Left hindlimb (tissue), 1 donor: Measurements from ENCODE around the gene UPF3A.

Experiments used
- DNase-seq: peaks from one replicate; pipeline ENCODE4 v3.0.0-alpha.2; 2018

UPF3A gene

DNA sequence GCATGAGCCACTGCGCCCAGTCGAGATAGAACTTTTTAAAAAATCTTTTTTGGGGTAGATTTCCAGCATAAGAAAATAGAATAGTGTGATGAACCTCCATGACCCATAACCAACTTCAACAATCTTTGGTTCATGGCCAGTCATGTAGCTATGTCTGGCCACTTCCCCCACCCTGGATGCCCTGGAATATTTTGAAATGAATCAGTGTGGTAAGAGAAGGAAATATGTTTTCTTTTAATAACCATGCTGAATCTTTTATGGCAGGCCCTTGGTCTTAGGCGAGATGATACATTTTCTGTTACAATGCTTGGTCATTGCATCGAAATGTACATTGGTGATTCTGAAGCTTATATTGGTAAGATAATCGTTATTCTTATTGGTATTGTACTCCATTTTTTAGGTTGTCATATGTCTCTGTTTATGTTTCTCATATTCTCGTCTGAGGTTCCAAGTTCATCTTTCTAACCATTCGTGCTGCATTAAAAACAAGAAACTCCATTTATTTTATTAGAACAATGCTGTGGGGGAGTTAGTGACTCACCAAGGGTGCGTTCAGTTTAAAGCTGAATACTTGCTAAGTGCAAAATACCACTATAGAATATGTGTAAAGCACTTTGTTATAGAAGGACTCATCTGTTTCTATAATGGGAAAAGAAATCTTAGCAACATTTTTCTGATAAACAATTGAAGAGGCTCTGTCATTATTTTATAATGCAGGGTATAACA, 16.4 kb upstream of the UPF3A start:
- no peak for DNase-seq

GRCh38 chr13:114266241-114266640, 15.2 kb upstream of the UPF3A start:
- DNase-seq: no peak

- no peak for DNase-seq
Measured at GRCh38 chr13:114268344-114269280, 12.8 kb upstream of the UPF3A start.

- no peak for DNase-seq
Measured at GRCh38 chr13:114269281-114269770, 12.1 kb upstream of the UPF3A start.

- DNase-seq: no peak
Measured at GRCh38 chr13:114272977-114273376, 8.4 kb upstream of the UPF3A start.

DNA sequence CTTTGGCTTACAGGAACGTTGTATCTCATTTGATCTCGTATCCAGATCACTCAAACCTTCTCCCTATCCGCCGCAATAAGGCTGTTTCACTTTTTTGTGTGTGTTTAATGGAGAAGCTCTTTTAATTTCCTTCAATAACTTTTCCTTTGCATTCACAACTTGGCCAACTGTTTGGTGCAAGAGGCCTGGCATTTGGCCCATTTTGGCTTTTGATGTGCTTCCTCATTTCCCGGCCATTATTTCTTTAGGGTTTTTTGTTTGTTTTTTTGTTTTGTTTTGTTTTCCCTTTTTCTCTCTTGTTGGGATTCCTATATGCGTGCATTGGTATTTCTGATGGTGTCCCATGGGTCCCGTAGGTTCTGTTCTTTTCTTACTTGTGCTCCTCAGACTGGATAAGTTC, 6.1 kb upstream of the UPF3A start:
- no peak for DNase-seq

DNA sequence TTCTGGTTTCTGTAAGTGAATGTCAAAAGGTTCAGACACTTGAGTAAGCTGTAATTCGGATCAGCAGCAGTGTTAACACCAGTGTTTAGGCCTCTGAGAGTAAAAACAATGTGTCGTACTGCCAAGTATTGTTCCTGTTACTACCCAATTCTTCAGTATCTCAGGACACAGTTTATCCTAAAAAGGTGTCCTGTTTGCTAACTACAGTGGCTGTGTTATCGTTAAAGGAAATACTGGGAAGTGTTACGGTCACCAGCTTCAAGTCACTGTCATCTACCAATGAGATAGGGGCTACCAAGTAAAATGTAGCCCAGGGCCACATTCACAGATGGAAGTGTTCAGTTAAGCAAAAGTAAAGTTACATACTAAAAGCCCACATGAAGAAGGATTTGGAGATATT, 2.3 kb upstream of the UPF3A start:
- no peak for DNase-seq

- DNase-seq: no peak
Measured at GRCh38 chr13:114279758-114280355, 1.5 kb upstream of the UPF3A start.

DNA sequence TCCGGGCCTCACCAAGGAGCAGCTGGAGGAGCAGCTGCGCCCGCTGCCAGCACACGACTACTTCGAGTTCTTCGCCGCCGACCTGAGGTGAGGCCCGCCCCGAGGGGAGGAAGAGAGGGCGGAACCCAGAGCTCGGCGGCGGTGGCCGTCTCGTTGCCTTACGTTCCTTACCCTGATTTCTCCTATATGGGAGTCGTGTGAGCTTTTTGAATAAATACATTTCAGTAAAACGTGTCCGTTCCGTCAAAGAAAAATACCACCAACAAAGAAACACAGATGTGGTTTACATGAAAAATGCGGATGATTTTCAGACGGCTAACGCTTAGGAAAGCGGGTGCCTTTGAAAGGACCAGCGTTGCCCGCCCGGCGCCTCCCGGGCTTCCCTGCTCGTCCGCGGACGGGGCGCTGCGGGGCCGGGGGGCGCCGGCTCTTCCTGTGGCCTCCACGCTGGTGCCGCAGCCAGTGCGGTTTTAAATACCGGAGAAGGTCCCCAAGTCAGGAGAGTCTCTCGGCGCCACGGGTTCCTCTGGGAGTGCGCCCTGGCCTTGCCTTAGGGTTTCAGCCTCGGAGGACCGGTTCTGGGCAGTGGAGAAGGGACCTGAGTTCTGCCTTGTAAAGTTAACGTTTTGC, 755 bp downstream of the UPF3A start:
- DNase-seq: no peak

- no peak for DNase-seq
Measured at GRCh38 chr13:114283576-114283975, 2.2 kb downstream of the UPF3A start.

GRCh38 chr13:114284680-114285079, 3.3 kb downstream of the UPF3A start:
- DNase-seq: no peak

- DNase-seq: no peak
Measured at GRCh38 chr13:114285166-114285808, 3.9 kb downstream of the UPF3A start.

GRCh38 chr13:114286808-114287207, 5.4 kb downstream of the UPF3A start:
- DNase-seq: no peak

DNA sequence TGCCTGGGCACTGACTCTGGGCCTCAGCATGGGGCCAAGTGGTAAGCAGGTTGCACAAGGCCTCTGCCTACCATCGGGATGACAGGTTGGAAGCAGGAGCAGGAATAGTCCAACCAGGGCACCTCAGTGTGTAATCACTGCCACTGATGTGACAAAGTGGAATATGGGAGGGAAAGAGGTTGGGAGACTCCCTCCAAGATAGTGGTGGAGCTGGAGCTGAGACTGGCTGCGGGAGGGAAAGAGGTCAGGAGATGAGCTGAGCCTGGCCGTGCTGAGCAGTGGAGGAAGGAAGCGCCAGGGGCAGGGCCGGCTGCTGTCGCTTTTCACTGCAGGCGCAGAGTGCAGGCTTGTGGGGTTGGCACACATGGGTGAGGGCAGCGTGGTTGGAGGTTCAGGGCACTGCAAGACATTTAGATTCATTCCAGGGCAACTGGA, 6.8 kb downstream of the UPF3A start:
- no peak for DNase-seq

GRCh38 chr13:114296448-114296847, 15.0 kb downstream of the UPF3A start:
- no peak for DNase-seq

- no peak for DNase-seq
Measured at GRCh38 chr13:114296902-114297301, 15.5 kb downstream of the UPF3A start.

GRCh38 chr13:114298866-114299265, 17.5 kb downstream of the UPF3A start:
- DNase-seq: no peak

DNA sequence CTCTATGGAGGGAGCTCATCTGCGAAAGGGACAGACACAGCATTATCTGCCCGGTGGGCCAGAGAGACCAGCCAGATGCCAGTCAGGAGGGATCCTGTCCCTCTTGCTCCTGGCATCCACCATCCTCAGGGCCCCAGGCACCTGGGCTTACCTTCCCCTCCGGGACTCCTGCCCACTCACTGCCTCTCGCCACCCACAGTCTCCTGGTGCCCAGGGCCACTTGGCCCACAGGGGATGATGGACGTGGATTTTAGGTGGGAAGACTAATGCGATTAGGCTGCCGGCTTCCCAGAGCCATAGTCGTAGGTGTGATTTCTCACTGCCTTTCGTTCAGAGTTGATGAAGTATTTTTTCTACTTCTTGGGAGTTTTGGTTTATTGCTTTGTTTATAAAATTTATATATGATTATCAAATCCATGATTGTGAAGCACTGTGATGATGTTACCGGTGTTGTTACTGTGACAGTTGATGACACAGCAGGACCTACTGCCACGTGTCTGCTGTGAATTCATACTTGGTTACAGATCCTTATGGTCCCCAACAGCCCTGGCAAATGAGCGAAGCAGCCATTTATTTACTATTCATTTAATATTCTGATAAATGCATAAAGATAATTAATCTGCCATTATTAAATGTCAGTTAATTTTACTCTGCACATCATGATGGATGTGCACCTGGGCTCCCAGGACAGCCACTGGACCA, 18.4 kb downstream of the UPF3A start:
- no peak for DNase-seq

GRCh38 chr13:114303700-114304327, 22.4 kb downstream of the UPF3A start:
- no peak for DNase-seq

DNA sequence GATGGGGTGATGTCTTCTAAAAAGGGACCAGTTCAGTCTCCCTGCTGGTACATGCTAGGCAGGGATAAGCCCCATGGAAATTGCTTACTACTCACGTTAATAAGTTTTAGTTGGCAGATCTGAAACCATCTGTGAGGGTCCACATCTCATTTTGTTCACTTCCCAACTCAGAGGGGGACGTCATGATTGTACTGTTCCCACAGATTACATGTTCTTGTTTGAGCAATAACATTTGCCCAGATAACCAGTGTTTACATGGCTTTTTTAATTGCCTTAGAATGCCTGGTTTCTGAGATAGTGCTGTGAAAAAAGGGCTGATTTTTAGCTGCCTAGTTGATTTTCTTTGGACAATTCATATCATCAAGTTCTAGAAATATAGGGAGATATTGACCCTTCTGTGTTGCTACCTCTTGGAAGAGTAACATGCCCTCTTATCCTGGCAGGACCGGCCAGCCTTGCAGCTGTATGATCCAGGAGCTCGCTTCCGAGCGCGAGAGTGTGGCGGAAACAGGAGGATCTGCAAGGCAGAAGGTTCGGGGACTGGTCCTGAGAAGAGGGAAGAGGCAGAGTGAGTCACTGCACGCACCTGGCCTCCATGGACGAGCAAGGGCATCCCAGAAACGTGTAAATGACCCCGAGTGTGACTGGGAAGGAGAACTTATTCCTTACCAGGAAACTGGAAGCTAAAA, 23.1 kb downstream of the UPF3A start:
- DNase-seq: no peak

GRCh38 chr13:114309086-114309485, 27.7 kb downstream of the UPF3A start:
- no peak for DNase-seq
